ENCODE results near the gene YPEL2.

The YPEL2 gene

GRCh38 chr17:59355030-59355701 lies 23.7 kb downstream of the YPEL2 start:
- FAIRE-seq (no peak), DNase-seq (ENCODE audit: extremely low spot score, insufficient read length, low read depth) (no peak)

GRCh38 chr17:59355702-59356325 lies 24.4 kb downstream of the YPEL2 start:
- DNase-seq (ENCODE audit: extremely low spot score, insufficient read length, low read depth) (no peak), FAIRE-seq (no peak)

DNA sequence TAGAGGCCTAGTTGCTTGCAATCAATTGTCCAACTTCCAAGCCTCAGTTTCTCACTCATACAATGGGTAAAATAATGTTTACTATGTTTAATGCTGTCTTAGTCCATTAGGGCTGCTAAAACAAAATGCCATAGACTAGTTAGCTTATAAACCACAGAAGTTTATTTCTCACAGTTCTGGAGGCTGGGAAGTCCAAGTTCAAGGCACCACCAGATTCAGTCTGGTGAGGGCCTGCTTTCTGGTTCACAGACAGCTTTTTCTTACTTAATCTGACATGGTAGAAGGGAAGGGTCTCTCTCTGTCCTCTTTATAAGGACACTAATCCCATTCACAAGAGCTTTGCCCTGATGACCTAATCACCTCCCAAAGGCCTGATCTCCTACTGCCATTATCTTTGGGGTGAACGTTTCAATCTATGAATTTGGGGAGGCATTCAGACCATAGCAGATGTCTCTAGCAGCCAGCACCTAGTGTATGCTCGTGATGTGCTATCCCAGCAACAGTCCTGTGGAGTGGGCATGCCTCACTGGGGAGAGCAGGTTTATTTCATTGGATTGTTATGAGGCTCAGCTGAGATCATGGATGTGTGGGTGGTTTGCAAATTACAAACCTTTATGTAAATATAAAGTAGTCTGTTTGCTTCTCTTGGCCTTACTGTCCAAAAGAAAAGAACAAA lies 25.2 kb downstream of the YPEL2 start:
- DNase-seq (ENCODE audit: extremely low spot score, insufficient read length, low read depth) (no peak), FAIRE-seq (no peak)

DNA sequence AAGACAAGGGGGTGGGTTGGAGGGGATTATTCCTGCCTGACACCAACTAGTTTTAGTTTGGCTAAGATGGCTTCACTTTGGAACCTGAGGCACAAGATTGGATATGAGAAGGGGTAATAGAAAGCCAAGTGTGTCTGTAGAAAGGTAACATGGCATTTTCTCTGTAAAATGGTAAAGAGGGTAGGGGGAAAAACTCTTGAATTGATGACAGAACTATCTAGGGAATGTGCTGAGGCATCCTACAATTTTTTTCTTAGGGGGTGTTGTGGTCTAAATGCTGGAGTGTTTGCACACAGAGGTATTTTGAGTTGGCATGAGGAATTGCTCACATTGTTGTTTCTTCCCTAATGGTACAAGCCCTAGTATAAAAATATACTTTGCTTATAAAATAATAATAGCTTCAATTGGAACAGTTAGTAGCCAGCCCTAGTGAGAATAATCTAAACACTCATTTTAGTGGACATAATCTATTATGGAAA lies 25.8 kb downstream of the YPEL2 start:
- FAIRE-seq (no peak), DNase-seq (ENCODE audit: extremely low spot score, insufficient read length, low read depth) (no peak)

- DNase-seq (ENCODE audit: extremely low spot score, insufficient read length, low read depth) = no peak
- FAIRE-seq = no peak
Observed at GRCh38 chr17:59357929-59358328, 26.5 kb downstream of the YPEL2 start.

DNA sequence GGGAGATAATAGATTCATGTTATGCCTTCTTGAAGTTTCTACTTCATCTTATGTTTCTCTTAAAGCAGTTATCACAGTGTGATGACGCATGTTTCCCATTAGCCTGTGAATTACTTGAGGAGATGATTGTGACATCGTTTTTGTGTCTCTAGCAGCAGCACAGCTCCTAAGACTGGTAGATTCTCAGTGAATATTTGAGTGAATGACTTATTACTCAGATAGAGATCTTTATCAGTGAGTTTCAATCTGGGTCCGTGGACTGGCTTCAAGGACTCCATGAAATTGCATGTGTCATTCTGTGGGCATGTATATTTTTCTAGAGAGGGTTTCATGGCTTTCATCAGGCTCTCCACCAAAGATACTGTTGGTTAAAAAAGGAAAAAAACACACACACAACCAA lies 29.9 kb downstream of the YPEL2 start:
- FAIRE-seq = no peak

DNA sequence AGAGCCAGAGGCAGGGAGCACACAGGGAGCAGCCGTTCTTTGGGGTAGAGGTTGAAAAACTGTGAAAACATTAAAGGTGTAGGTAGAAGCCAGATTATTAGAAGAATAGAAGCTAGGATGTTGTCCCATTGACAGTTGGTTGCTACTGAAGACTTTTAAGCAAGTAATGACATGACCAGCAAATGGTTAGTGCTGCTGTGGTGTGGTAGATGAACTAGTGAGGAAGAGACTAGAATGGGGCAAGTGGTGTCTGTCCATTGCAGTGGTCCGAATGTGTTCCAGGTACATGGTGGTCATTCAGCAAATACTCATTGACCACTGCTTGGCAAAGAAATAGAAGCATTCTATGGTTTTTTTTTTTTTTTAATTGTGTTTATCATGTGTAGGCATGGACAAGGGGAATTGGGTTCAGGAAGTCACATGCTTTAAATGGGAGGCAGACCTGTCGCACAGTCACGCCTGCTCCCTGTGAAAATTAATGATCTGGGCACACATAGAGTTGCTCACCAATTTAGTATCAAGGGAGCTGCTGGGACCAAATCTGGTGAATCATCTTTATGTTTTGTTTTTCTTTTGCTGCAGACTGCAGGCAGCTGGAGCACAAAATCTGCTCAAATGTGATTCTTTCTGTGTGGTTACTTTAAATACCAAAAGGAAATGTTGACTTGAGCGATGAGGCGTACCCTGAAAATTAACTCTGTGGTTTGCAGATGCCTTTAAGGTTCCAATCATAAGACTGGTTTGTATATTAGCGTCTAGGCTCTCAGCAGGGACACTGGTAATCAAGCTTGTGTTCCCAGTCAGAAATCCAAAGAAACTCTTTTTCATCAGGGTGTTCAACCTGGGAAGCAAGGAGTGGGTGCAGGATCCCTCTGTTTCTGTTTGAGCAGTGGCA lies 30.7 kb downstream of the YPEL2 start:
- FAIRE-seq = peak; percentile 84
- DNase-seq (ENCODE audit: extremely low spot score, insufficient read length, low read depth) = no peak

More for the DNA sequence above, 29.9 kb downstream of the YPEL2 start:
- no peak for DNase-seq (ENCODE audit: extremely low spot score, insufficient read length, low read depth)

- DNase-seq (ENCODE audit: extremely low spot score, insufficient read length, low read depth) (no peak), FAIRE-seq (no peak)
Observed at GRCh38 chr17:59362811-59363205, 31.4 kb downstream of the YPEL2 start.

DNA sequence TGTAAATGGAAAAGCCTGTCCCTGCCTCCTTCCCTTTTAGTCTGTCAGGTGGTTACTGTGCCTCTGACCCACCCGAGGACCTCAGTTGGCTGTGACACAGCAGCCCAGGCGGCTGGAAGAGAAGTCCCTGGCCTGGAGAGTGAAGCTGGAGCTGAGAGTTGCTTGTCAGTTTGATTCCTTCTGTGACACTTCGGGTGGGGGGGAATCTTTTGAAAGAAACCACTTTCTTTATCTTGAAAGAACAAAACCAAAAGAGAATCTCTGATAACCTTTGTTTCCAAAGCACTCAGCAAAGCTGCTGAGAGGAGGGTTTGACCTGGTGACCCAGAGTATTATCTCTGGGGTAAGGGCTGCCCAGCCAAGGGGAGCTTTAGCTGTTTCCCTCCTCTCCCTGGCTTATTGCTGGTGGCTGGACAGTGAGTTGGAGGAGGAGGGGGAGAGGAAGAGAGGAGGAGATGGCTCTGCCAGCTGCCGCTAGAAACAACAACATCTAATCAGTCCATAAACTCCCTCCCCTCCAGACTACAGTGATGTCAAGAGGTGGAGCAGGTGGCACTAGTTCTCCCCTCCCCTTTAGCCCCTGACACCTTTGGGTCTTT lies 34.0 kb downstream of the YPEL2 start:
- FAIRE-seq (no peak), DNase-seq (ENCODE audit: extremely low spot score, insufficient read length, low read depth) (no peak)

DNA sequence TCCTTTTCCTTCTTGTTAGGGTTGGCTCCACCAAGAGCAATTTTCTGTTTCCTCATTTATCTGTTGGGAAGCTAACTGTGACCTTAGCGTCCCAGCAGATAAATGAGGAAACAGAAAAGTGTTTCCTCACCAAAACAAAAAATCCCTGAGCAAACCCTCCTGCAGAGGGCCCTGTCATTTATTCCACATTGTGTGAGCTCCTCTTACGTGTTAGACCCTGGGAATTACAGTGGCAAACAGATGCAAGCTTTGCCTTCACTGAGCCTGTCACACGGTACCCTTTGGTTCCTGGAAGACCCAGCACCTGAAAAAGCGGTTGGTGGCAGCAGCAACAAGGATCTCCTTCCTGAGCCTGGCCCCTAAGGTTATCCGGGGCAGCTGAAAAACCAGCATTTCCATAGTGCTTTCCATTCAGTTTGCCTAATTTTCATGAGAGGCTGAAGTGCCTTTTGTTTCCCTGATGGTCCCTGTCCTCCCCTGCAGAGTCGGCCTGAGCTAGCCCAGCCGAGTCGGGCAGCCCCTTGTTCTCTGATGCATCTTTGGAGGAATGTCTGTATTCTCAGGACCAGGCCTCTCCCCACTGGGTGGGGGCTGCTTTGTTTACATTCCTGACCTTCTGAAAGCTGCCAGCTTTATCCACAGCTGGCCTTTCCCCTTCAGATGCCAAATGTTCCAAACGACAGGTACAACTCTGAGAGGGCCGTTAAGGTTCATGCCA lies 34.7 kb downstream of the YPEL2 start:
- no peak for DNase-seq (ENCODE audit: extremely low spot score, insufficient read length, low read depth)
- FAIRE-seq = no peak

DNA sequence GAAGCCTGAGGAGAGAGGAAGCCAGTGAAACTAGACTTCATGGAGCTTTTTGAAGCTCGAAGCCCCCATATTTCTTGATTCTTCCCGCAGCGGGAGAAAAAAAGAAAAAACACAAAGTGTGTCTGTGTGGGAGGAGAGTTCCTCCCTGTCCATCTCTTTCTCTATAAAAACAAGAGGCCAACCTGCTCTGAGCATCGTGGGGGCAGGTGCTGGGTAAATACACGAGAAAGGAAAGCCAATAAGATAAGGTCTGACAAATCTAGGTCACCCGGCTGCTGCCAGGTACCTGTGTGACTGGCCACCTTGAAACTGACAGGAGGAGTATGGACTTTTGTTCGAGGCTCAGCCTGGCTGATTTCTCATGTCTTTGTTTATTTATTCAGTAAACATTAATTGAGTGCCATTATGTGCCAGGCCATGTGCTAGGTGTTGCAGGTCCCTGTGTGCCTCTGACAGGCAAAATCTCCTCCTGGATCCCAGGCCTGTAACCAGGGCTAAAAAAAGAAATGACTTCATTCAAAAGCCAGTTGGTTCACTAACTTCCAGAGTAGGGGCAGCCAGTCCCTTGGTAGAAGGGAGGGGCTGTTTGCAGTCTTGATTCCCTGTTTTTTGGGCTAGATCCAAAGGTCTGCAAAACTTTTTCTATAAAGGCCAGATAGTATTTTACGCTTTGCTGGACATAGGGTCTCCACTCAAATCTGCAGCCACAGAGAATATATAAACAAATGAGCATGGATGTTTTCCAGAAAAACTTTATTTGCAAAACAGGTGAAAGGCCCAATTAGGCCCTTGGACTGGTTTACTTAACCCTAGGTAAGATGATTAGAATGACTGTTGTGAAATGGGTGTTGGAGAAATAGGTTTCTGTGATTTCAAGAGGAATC lies 35.6 kb downstream of the YPEL2 start:
- DNase-seq (ENCODE audit: extremely low spot score, insufficient read length, low read depth) = no peak
- FAIRE-seq = no peak

DNA sequence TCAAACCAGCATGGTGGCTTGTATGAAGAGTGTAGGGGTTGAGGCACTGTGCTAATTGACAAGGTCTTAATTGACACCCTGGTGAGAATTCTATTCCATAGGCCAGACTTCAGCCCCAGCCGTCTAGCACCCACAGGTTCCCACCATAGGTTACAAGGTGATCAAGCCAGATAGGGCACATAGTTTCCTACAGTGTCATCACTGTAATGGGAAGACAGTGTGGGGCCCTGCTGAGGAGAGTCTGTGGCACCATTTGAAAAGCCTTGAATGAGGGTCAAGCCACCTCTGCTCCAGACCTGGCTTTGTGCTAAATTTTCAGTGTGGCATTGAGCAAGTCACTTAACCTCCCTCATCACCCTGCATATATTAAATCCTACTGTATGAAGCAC lies 36.2 kb downstream of the YPEL2 start:
- FAIRE-seq (no peak), DNase-seq (ENCODE audit: extremely low spot score, insufficient read length, low read depth) (no peak)

DNA sequence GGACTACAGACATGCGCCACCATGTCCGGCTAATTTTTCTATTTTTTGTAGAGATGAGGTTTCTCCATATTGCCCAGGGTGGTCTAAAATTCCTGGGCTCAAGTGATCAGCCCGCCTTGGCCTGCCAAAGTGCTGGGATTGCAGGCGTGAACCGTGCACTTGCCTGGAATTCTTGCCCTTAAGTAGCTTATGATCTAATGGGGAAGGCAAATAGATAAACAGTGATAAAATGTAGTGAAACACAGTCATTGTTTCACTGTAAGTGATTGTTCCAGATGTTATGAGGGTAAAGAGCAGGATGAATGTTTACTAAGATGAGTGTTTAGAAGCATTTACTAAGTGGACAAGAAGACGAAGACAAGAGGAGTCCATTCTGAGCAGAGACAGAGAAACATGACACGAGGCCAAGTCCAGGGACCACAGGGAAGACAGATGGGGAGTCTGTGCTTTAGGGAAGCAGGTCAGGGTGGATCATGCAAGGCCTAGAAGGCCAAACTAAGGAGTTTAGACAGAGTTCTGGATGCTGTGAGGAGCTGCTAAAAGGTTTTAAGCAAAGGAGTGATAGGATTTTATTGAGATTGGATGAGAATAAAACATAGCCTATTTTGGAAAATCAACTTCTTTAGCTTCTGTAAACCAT lies 36.9 kb downstream of the YPEL2 start:
- no peak for FAIRE-seq
- DNase-seq (ENCODE audit: extremely low spot score, insufficient read length, low read depth) = no peak

GRCh38 chr17:59369031-59369975 lies 37.8 kb downstream of the YPEL2 start:
- DNase-seq (ENCODE audit: extremely low spot score, insufficient read length, low read depth) = no peak
- FAIRE-seq = no peak

DNA sequence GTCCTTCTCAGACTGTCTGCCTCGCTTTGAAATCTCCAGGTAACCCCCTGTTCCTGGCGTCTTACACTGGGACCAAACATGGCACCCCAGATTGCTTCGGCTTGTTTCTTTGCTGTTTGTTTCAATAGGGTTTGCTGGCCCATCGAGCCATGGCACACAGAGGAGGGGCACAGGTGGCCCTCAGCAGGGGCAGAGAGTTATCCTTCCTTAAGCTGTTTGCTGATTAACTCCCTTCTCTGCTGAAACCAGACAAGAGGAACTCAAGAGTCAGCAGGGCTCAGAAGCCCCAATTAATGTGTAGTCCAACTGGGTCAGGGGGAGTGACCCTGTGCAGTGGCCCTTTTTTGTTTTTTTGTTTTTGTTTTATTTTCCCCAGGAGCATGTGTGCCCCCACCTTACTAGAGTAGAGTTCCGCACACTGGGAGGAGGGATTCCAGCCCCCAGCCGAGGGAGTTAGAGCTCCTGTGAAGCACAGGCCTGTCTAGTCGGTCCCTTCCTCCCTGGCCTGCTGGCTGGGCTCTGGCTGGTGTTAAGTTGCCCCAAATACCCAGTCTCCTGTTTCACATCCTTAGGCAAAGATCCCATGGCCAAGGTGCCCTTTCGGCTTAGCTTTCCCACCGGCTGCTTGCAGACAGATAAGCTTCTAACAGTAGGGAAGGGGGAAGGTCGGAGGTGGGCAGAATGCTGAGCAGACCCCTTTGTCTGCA lies 39.3 kb downstream of the YPEL2 start:
- FAIRE-seq (peak; percentile 53), DNase-seq (ENCODE audit: extremely low spot score, insufficient read length, low read depth) (no peak)

DNA sequence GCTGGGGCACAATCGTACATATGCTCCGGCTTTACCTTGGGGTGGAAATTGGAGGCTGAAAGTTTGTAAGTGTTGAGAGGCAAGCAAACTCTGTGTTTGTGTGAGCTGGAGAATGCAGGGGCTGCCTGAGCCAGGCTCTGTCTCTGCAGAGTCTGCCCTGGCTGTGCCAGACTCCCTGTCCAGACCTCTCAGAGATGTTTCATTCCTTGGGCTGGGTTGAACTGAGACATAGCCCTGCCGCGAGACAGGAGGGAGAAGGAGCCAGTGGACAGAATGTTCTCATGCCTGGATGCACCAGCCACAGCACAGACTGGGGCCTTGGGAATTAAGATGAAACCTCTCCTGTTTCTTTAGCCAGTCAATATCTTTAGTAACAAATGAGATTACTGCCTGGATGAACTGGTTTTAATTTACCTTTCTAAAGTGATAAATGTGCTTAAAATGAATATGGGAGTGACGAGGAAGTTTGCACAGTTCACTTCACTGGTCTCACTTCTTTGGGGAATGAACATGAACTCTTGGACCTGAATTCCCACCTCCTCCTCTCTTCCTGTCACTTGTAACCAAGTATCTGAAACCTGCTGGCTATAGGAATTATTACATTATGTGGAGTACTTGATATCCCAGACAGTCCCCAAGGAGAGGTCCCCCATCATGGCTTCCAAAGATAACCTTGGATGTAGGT lies 40.1 kb downstream of the YPEL2 start:
- FAIRE-seq (no peak), DNase-seq (ENCODE audit: extremely low spot score, insufficient read length, low read depth) (no peak)
